BE2C (cell line): Measurements from ENCODE around the gene XRRA1.
"Not testable (repeated sequence)": the region's sequence is repeated elsewhere in the genome, so short reads cannot be mapped to it uniquely, and the experiment has no call there.

ENCODE experiments used
- DNase-seq: peaks from one replicate; pipeline ENCODE4 v3.0.0-alpha.2; 2020
- H3K27me3 ChIP-seq: fragments of 250-450 bp; sonication (Bioruptor Pico); 2 replicates; pipeline ENCODE4 v1.5.1; 2020; ENCODE audit warnings: mild to moderate bottlenecking
- H3K36me3 ChIP-seq: fragments of 250-450 bp; sonication (Bioruptor Pico); 2 replicates; pipeline ENCODE4 v1.5.1; 2020; ENCODE audit warnings: mild to moderate bottlenecking
- H3K4me1 ChIP-seq: fragments of 250-450 bp; sonication (Bioruptor Pico); 2 replicates; pipeline ENCODE4 v1.5.1; 2020
- H3K4me3 ChIP-seq: 2 replicates; pipeline ENCODE4 v1.5.1; 2011; ENCODE audit warnings: low read depth, low read length
- H3K9me3 ChIP-seq: fragments of 250-450 bp; sonication (Bioruptor Pico); 2 replicates; pipeline ENCODE4 v1.5.1; 2020
- TF ChIP-seq, protein P1 (sequence below): IDR thresholded peaks from 2 replicates; pipeline ENCODE4 v1.5.1; 2012; ENCODE audit warnings: mild to moderate bottlenecking, low read depth, low read length

Gene XRRA1

DNA sequence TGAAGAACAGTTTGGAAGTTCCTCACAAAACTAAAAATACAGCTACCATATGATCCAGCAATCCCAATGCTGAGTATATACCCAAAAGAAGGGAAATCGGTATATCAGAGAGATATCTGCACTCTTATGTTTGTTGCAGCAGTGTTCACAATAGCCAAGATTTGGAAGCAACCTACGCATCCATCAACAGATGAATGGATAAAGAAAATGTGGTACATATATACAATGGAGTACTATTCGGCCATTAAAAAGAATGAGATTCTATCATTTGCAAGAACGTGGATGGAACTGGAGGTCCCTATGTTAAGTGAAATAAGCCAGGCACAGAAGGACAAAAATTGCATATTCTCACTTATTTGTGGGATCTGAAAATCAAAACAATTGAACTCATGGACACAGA is 46.5 kb downstream of the XRRA1 start:
- TF ChIP-seq, protein P1, sequence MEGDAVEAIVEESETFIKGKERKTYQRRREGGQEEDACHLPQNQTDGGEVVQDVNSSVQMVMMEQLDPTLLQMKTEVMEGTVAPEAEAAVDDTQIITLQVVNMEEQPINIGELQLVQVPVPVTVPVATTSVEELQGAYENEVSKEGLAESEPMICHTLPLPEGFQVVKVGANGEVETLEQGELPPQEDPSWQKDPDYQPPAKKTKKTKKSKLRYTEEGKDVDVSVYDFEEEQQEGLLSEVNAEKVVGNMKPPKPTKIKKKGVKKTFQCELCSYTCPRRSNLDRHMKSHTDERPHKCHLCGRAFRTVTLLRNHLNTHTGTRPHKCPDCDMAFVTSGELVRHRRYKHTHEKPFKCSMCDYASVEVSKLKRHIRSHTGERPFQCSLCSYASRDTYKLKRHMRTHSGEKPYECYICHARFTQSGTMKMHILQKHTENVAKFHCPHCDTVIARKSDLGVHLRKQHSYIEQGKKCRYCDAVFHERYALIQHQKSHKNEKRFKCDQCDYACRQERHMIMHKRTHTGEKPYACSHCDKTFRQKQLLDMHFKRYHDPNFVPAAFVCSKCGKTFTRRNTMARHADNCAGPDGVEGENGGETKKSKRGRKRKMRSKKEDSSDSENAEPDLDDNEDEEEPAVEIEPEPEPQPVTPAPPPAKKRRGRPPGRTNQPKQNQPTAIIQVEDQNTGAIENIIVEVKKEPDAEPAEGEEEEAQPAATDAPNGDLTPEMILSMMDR: no peak
- Histone ChIP-seq H3K27me3 (no peaks in the 10 kb centered on the region), H3K4me3 (no peak overlapping the region), H3K9me3 (no peaks in the 10 kb centered on the region; the same call in 1 of the 2 replicates), H3K36me3 (no peaks in the 10 kb centered on the region; the same call in 1 of the 2 replicates), H3K4me1 (no peaks in the 10 kb centered on the region)
- no peak for DNase-seq

DNA sequence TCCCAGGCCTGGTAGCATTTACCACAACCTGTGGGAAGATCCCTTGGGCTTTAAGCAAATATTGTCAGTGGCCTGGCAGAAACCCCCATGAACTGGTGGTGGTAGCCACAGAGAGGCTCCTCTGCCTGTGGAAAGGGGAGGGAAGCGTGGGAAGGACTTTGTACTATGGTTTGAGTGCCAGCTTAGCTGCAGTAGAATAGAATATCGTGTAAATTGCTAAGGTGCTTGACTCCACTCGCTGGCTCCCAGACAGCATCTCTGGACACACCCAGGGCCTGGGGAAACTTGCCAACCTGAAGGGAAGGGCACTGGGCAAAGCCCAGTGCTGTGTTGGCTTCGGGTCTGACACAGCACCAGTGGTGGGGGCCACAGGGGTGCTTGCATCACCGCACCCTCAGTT is 52.6 kb downstream of the XRRA1 start:
- no peaks in the 10 kb centered on the region for H3K27me3 ChIP-seq
- H3K4me1 ChIP-seq: no peaks in the 10 kb centered on the region
- H3K36me3 ChIP-seq: no peaks in the 10 kb centered on the region
- DNase-seq: no peak
- H3K4me3 ChIP-seq: no peak overlapping the region
- no peaks in the 10 kb centered on the region for H3K9me3 ChIP-seq
- TF ChIP-seq, protein P1: no peak

DNA sequence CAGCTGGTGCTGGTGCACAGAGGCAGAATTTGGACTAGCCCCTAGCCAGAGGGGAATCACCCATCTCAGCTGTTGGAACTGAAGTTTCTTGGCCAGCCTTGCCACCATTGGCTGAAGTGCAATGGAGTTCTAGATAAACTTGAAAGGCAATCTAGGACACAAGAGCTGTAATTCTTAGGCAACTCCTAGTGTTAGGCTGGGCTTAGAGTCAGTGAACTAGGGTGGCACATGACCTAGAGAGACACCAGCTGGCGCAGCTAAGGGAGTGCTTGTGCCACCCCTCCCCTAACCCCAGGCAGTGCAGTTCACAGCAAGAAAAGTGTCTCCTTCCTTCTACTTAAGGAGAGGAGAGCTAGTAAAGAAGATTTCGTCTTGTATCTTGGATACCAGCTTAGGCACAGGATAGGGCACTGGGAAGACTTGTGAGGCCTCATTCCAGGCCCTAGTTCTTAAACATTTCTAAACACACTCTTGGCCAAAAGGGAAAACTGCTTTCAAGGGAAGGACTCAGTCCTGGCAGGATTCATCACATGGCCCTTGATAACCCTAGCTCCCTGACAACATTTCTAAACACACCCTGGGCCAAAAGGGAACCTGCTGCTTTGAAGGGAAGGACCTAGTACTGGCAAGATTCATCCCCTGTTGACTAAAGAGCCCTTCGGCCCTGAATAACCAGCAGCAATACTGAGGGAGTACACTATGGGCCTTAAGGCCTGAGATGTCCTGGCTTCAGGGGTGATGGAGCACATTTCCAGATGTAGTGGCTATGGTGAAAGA is 53.4 kb downstream of the XRRA1 start:
- no peaks in the 10 kb centered on the region for H3K4me1 ChIP-seq
- H3K9me3 ChIP-seq: no peaks in the 10 kb centered on the region
- no peaks in the 10 kb centered on the region for H3K36me3 ChIP-seq
- H3K27me3 ChIP-seq: no peaks in the 10 kb centered on the region
- no peak overlapping the region for H3K4me3 ChIP-seq
- TF ChIP-seq, protein P1: no peak
- no peak for DNase-seq

DNA sequence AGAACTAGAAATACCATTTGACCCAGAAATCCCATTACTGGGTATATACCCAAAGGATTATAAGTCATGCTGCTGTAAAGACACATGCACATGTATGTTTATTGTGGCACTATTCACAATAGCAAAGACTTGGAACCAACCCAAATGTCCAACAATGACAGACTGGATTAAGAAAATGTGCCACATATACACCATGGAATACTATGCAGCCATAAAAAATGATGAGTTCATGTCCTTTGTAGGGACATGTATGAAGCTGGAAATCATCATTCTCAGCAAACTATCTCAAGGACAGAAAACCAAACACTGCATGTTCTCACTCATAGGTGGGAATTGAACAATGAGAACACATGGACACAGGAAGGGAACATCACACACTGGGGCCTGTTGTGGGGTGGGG is 55.9 kb downstream of the XRRA1 start:
- DNase-seq, H3K27me3 ChIP-seq, H3K36me3 ChIP-seq, H3K9me3 ChIP-seq, H3K4me1 ChIP-seq, H3K4me3 ChIP-seq: not testable (repeated sequence)

DNA sequence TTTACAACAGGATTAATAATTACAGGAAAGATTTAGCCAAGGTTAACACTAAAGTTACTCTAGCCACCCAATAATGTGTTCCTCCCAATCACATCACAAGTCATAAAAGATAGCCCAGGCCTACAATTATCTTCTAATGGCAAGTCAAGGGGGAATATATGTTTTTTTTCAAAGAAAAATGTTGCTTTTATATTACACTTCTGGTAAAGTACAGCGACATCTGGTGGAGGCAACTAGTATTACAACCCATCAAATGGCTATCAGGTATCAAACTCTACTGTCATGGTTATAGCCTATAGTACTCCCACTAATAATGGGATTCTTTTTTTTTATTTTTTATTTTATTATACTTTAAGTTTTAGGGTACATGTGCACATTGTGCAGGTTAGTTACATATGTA is 71.8 kb downstream of the XRRA1 start:
- Histone ChIP-seq H3K27me3 (no peaks in the 10 kb centered on the region), H3K36me3 (peaks cover 5% of the 10 kb centered on the region), H3K4me1 (no peaks in the 10 kb centered on the region), H3K4me3 (no peak overlapping the region), H3K9me3 (peaks cover 5% of the 10 kb centered on the region)
- TF ChIP-seq, protein P1: peak; percentile 65
- DNase-seq: no peak

DNA sequence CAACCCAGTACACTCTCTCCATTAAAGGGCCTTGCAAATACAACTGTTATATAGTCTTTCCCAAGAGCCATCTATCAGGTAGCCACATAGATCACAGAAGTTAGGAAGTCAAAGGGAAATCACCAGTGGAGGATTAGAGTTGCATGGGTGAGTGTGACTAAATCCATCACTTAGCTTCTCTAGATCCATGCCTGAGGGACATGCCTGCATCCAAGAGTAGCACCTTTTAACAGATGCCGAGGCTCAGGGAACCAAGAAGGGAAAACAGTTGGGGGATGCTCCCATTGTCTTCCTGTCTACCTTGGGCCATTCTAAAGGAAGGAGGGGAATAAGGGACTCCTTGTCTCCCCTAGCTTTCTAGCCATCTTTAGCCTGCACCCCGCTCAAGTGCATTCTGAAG is 77.9 kb downstream of the XRRA1 start:
- DNase-seq: no peak
- H3K4me3 ChIP-seq: no peak overlapping the region
- no peaks in the 10 kb centered on the region for H3K27me3 ChIP-seq
- H3K36me3 ChIP-seq: peaks cover 4% of the 10 kb centered on the region; the same call in 1 of the 2 replicates
- H3K4me1 ChIP-seq: no peaks in the 10 kb centered on the region
- peaks cover 2% of the 10 kb centered on the region for H3K9me3 ChIP-seq
- TF ChIP-seq, protein P1: no peak

DNA sequence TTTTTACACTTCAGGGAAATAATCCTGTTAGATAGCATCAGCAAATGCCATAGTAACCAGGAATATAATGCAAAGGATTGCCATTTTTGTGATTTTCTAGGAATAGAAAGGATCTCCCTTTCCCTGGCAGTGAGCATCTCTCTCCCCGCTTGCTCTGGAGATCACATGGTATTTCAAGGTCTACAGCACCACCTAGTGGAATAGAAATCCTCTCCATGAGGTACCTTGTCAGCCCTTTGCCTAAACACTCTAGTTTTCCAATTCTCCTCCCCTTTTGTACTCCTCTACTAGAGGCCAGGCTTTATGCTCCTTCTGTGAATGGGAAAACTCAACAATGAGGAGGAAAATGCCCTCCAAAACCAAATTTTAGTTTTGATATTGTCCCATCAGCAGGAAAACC is 78.4 kb downstream of the XRRA1 start:
- TF ChIP-seq, protein P1: peak; percentile 81
- DNase-seq: peak; percentile 37
- H3K4me3 ChIP-seq: no peak overlapping the region
- H3K4me1 ChIP-seq: no peaks in the 10 kb centered on the region
- peaks cover 4% of the 10 kb centered on the region for H3K9me3 ChIP-seq
- H3K36me3 ChIP-seq: peaks cover 4% of the 10 kb centered on the region
- no peaks in the 10 kb centered on the region for H3K27me3 ChIP-seq
